Left hindlimb (tissue), 1 donor: ENCODE data around the gene LUC7L3.
A peak's percentile ranks its signal among the peaks of the same experiment; 100 is the strongest.

Experiments used
- DNase-seq: peaks from one replicate; pipeline ENCODE4 v3.0.0-alpha.2; 2018

The LUC7L3 gene

DNA sequence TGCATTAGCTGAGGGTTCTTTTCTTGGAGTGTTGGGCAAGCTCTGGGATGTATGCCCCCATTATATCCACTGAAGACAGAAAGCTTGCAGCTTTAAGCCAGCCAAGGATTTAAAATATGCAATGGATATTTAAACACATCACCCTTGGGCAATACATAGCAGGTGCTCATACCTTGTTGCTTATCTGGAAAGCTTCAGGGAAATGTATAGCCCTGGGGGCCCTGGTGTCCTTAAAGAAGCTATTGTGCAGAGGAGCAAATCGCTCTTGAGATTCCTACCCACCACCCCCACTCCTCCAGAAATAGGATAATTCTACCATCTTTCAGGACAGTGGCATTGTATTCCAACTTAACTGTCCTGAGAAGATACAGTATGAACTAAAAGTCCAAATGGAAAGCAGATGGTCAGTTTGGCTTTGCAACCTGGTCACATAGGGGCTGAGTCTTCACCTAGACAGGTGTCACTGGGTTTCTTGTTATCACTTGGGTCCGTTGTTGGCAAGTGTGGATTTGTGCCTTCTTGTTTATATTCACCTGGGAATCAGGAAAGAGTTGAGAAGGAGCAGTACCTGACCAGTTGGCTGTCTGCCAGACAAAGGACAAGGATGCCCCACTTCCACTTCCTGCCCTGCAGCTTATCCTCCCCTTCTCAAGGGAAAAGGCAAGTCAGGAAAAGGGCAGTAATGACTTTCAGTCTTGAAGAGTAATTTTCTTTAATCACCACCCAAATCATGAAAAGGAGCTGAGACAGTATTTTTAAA lies 44.5 kb downstream of the LUC7L3 start:
- no peak for DNase-seq

DNA sequence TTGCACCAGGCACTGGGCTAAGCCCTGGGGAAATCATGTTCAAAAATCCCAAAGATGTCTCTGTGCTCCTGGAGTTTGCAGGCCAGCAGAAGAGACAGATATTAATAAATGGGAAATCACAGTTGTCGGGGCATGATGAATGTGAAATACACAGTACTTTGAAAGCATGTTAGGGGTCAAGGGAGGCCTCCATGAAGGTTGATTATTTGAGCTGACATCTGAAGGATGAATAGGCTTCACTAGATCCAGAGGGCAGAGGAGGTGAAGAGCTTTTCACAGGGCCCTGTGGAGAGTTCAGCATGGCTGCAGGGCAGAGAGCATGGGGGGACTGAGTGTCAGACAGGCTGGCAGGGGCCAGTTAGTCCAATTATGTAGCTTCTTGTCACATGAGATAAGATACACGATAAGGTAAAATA lies 45.3 kb downstream of the LUC7L3 start:
- DNase-seq = no peak

DNA sequence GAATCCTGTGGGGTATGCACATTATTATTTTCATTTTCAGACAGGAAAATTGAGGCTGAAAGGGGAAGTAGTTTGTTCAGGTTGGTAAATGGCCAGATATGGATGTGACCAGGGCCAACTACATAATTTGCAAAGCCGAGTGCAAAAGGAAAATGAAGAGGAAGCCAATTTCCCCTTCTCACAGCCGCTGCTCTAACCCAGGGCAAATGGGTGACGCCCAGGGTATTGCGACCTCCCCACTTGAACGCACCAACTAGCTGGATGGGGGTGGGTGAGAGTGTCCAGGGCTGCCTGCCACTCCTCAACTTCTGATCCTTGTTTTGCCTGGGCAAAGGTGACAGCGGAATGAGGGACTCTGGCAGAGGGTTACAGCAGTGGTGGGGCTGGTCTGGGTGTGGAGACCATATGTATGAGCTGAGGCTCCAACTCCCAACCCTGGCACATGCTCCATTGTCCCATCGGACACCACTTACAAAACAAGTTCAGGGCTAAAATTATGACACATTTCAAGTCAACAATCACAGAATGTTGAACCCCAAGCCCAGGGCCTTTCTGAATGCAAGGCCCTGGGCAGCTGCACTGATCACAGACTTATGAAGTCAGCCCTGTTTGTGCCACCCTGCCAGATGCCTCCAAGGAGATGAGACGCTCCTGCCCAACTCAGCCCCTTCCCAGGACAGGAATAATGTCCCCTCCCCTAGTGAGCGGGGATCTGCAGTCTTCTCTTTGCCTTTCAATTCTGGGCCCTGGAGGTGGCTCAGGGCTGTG lies 46.2 kb downstream of the LUC7L3 start:
- no peak for DNase-seq

DNA sequence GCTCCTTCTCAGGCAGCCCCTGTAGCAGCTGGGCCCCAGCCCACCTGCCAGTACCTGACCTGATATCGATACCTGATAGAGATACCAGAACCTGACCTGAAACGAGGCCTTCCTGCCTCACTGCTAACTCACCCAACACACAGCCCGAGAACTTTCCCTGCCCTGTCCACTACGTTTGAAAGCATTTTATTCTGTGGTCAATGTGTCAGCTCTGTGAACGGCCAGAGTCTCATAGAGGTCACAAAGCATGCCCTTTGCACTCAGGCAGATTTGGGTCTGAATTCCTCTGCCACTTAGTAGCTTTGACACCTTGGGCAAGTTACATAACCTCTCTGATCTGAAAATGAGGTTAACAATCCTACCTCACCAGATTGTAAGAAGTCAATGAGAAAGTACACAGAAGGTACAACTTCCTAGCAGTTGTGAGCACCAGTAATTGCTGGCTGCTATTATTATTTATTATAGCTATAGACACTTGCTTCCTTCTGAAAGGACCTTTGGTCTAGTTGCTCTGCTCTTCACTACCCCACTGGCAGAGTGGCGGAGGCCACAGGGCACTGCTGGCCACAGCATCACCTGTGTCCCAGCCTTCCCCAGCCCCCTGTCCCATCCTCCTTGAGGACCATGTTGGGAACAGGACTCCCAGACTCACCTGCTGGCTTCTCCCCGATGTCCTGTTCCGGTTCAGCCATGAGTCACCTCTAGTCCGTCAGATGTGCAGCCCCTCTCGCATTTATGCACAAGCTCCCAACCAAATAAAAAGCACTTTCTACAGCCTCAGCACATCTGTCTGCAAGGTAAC lies 47.0 kb downstream of the LUC7L3 start:
- no peak for DNase-seq

DNA sequence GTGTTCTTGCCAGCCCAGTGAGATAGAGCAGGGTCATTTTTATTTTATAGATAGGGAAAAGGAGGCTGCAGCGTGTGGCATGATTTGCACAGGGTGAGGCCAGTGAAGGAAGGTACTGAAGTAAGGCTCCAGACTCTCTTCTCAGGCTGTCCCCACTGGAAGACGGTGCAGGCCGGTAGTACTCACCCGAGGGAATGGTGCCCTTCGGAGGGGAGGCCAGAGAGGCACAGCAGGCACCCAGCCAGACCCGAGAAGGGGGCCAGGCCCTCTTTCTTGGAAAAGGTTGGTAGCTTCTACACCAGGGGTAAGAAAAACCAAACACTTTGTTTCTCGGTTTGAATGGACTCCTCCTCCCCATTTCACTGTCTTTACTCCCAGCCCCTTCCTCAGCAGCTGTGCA lies 47.6 kb downstream of the LUC7L3 start:
- no peak for DNase-seq

DNA sequence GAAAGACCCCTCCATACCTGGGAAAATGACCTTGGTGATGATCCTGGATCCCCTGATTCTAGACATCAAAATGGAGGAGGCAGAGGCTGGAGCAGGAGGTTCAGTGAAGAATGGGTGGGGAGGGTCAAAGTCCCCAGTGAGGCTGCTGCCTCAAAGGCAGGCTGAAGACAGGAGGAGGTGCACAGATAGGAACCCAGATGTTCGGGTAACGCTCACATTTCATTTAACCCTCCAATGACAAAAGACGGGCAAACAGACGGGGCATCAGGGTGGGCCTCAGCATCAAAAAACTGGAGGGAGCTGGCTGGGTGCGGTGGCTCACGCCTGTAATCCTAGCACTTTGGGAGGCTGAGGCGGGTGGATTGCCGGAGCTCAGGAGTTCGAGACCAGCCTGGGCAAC lies 48.0 kb downstream of the LUC7L3 start, which contains the start of gene ANKRD40CL:
Gene ANKRD40CL, minus strand, starts transcription at position 73 of the 400 bp plus-strand sequence. CDS start 605 bp downstream, outside the sequence.
- no peak for DNase-seq

DNA sequence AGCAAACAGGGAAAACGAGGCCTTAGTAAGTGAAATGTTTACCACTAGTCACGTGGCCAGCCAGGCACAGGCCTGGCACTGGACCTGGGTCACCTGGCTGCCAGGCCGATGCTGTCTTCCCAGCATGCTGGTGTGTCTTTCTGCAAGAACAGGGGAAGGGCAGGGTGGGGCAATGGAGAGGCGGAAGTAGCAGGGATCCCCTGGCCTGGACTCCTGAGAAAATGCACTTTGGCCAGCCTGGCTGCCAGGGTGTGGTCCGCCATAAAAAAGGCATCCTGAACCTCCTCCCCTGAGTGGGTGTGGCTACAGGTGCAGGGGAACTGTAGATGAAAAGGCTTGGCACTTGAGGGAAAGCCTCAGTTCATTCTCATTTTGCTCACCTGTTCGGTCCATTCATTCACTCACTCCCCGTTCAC lies 49.0 kb downstream of the LUC7L3 start:
- DNase-seq = no peak

DNA sequence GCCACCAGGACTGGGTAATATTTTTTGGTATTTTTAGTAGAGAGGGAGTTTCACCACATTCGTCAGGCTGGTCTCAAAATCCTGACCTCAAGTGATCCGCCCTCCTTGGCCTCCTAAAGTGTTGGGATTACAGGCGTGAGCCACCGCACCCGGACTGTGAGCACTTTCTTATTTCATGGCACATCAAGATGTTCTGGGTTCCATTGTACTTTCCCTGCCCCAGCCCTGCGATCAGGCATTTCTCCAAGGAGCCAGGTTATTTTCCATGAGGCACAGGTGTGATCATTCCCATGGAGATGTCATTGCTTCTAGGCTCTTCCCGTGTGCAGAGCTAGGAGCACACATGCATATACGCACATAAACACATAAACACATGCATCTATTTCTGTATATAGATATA lies 50.5 kb downstream of the LUC7L3 start:
- DNase-seq = no peak

DNA sequence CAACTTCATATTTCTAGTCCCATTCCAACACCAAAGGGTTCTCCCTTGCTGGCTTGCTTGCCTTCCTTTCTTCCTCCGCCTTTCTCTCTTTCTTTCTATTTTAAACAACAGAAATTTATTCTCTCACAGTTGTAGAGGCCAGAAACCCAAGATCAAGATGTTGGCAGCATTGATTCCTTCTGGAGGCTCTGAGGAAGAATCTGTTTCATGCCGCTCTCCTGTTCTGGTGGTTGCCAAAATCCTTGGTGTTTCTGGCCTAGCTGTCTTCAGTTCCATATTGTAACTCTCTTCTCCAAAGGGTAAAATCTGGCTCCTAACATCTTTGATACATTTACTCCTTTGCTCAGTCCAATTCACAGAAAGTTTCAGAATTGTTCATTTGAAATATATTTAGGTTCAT lies 50.9 kb downstream of the LUC7L3 start:
- DNase-seq = no peak

DNA sequence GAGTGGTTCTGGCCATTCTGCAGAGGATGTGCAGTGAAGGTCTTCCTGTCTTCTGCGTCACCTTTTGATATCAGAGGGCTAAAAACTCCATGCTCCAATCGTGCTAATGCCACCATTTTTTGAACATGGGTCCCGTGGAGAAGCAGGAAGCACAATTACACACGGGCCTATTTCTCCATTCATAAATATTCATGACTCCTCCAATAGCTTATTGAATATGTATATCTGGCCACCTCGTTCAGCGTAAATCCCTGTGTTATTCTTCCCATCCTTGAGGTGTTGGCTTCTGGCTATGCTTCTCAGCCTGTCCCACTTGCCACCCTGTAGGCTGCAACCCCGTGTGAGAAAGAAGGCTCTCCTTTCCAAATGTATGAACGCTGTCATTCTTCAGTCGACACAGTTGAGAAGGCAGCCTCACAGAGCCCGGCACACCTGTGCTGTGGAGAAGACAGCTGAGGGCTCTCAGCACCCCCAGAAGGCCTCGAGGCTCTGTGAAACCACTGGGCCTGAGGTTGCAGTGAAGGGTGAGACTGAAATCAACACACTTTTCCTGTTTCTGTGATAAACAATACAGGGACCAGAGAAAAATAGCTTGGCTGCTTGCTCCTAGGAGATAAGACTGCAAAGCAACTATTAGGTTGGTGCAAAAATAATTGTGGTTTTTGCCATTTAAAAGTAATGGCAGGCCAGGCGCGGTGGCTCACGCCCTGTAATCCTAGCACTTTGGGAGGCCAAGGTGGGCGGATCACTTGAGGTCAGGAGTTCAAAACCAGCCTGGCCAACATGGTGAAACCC lies 52.8 kb downstream of the LUC7L3 start:
- DNase-seq = no peak

DNA sequence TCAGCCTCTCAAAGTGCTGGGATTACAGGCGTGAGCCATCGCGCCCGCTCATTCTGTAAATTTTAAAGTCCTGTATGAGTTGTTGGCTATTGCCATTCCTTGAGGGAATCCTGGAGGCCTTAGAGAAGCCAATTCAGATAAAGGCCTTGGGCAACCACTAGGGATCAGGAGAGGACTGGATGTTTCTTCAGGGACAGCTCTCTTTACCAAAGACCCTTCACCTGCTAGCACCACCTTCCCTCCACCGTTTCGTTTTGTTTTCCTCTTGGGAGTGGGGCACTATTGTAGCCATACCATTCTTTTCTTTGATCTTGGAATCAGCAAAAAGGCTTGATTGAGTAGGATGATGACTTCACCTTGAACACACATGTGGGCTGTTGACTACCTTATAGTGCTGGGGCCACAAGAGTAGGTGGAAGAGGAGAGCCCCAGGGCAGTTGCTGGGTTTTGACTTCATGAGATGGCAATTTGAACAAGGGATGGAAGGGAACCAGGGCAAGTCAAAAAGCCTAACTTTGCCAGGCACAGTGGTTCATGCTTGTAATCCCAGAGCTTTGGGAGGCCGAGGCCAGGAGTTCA lies 54.9 kb downstream of the LUC7L3 start:
- DNase-seq = no peak

DNA sequence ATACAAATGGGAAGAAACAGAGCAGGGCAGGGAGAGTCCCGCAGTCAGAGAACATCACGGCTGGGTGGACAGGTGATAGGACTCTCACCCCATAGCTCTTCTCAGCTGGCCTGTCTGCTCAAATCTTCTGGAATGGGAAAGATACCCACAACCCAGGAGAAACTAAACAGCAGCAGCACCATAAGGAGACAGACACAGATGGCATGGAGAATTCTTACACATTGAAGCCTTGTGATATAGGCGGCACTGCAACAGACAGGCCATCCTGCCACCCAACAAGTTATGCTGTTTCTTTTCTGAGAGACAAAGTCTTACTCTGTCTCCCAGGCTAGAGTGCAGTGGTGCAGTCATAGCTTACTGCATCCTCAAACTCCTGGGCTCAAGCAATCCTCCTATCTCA lies 56.5 kb downstream of the LUC7L3 start:
- DNase-seq = no peak

DNA sequence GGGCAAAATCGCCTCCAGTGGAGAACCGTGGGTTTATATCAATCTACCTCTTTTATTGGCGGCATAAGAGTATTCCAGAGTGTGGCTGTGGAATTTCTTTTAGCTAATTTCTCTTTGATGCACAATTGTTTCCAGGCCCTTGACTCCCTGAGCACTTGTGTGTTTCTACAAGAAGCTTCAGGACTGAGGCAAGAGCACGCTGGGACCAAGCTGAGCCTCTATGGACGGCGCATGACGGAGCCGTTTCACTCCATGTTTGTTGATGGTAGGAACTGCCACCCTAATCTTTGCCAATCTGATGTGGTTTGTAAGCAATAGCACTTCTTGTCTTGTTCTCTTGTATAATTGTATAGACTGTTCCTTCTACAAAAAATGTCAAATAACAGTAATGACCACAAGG lies 59.1 kb downstream of the LUC7L3 start:
- no peak for DNase-seq

DNA sequence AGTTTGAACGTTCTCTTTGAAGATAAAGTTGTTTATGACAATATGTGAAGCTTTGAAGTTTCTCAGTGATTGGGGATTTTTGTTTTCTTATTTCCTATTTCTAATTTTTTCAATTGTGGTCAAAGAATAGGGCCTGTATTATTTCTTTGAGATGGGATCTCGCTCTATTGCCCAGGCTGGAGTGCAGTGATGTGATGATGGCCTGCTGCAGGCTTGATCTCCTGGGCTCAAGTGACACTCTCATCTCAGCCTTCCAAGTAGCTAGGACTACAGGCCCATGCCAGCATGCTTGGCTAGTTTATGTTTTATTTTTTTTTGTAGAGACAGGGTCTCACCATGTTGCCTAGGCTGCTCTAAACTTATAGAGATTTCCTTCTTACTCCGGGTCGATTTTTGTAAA lies 59.6 kb downstream of the LUC7L3 start:
- DNase-seq = no peak

DNA sequence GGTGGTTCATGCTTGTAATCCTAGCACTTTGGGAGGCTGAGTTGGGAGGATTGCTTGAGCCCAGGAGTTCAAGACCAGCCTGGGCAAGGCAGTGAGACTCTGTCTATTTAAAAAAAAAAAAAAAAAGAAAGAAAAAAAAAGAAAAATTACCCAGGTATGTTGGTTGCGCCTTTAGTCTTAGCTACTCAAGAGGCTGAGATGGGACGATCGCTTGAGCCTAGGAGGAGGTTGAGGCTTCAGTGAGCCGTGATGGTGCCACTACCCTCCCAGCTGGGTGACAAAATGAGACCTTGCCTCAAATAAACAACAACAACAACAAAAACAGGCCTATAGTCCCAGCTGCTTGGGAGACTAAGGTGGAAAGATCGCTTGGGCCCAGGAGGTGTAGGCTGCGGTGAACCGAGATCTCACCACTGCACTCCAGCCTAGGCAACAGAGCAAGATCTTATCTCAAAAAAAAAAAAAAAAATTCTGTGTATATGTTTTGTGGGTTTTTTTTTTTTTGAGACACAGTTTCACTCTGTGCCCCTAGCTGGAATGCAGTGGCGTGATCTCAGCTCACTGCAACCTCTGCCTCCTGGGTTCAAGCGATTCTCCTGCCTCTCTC lies 60.4 kb downstream of the LUC7L3 start:
- no peak for DNase-seq

DNA sequence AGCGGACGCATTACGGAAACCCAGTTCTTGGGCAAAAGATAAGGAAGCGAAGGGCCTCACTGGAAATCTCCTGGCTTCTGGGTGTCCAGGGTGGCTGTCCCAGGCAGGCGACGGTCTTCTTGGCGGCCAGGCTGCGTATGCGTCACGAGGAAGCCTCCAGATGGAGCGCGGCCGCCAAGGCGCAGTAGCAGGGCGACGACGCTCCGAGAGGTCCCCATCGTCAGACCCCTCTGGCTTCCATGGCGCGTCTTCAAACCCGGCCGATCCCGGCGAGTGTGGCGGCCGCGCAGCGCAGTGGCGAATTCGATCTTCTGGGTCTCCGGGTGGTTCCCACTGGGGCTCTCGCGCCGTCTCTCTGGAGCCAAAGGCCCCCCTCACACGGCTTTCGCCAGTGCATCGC lies 61.8 kb downstream of the LUC7L3 start:
- no peak for DNase-seq

DNA sequence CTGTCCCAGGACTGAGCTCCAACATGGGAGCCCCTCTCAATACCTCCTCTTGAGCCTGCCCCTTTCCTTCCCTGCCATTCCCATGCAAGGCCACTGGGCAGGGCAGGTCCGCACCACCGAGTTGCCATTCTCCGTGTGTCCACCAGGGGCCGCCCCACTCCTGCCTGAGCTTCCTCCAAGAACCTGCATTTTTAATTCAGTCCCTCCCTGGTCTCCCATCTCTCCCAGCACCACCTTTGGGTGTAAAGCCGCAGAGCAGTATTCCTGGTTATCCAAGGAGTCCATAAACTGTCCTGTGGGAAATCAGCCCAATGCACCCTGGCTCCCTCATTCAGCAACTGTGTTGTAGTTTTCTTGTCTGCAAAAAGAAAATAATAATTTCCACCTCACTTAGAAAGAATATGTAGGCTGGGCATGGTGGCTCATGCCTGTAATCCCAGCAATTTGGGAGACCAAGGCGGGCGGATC lies 63.8 kb downstream of the LUC7L3 start:
- DNase-seq = peak; percentile 91

DNA sequence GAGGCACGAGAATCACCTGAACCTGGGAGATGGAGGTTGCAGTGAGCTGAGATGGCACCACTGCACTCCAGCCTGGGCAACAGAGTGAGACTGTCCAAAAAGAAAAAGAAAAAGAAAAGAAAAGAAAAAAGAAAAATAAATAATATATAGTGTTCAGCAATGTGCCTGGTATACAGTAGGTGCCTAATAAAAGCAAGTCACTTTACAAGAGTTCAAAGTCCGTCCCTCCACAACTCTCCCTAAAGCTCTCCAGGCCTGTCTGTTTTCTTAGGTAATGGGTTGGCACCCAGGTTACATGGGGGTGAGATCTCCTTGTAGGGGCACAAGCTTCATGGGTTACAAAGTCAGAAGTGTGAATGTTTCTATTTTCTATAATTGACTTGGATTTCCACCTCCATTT lies 64.5 kb downstream of the LUC7L3 start:
- no peak for DNase-seq

DNA sequence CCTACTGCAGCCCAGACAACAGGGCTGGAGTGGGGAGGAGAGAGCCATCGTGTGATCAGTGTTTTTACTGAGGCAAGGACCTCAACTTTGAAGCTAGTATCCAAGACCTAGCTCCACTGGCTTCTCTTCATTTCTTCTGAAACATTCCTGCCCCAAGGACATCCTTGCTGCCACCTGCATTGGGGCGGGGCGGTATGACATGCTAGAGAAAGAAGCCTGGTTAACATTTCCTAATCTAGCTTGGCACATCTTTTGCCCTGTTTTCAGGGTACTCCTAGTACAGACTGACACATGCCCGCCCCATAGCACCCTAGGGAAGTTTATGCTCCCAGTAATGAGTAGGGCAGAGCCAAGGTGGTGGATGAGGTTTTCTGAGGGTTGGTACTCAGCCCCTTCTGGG lies 65.7 kb downstream of the LUC7L3 start:
- DNase-seq = no peak

DNA sequence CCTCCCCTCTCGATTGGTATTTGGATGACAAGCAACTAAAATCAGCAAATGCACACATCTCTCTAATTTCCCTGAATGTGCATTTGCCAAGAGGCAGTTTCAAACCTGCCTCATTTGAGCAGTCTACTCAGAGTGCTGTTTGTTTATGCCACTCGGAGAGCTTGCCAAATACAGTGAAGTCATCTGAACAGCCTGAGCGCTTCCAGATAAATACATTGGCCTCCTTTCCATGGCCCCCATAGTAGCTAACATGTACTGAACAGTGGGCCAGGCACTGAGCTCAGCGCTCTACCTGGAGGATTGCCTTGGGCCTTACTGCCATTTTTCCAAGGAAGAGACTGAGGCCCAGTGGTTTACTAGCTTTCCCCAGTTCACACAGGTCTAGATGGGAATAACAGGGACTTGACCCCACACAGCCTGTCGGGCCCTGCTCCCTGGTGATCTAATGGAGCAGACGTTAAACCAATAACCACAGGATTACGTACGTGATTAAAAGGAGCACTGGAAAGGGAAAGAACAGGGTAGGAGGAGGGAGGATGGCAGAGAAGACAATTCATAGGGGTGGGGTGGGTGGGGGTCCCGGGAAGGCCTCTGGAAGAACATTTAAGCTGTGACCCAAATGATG lies 66.7 kb downstream of the LUC7L3 start:
- DNase-seq = peak; percentile 62

DNA sequence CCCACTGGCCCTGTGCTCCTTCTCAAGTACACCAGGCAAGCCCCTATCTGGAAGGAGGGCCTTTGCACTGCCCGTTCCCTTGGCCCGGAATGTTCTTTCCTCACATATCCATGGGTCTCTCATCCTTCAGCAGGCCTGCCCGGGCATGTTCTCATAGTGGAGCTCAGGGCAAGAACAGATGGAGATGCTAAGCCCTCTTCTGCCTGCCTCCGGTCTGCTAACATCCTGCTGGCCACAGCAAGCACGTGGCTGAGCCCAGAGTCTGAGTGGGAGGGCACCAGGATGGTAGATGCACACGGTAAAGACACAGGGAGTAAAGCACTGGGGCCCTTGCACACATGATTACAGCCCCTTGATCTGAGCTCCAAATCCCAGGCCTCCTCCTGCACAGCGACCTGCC lies 67.7 kb downstream of the LUC7L3 start:
- no peak for DNase-seq
